Measurements from ENCODE around the gene PSKH1.
"Not testable (repeated sequence)": the region's sequence is repeated elsewhere in the genome, so short reads cannot be mapped to it uniquely, and the experiment has no call there.

The PSKH1 gene

GRCh38 chr16:67892375-67892774 is 679 bp upstream of the PSKH1 start:
- DNase-seq, result no peak

GRCh38 chr16:67893743-67894399 is 817 bp downstream of the PSKH1 start:
- DNase-seq, result no peak

- peak; percentile 56 for DNase-seq
Measured at GRCh38 chr16:67897231-67897630, 4.2 kb downstream of the PSKH1 start.

- DNase-seq, result no peak
Measured at GRCh38 chr16:67901734-67902133, 8.7 kb downstream of the PSKH1 start.

- no peak for DNase-seq
Measured at GRCh38 chr16:67902831-67903230, 9.8 kb downstream of the PSKH1 start.

GRCh38 chr16:67907397-67908180 is 14.5 kb downstream of the PSKH1 start:
- DNase-seq, result no peak

- no peak for DNase-seq
Measured at GRCh38 chr16:67909056-67909742, 16.1 kb downstream of the PSKH1 start.

- DNase-seq, result peak; percentile 82
Measured at GRCh38 chr16:67910158-67910557, 17.1 kb downstream of the PSKH1 start.

GRCh38 chr16:67914758-67915495 is 21.9 kb downstream of the PSKH1 start:
- DNase-seq, result no peak

- not testable (repeated sequence) for DNase-seq
Measured at GRCh38 chr16:67915496-67915769, 22.4 kb downstream of the PSKH1 start.

GRCh38 chr16:67915831-67916723 is 23.0 kb downstream of the PSKH1 start:
- no peak for DNase-seq

- peak; percentile 77 for DNase-seq
Measured at GRCh38 chr16:67917140-67917851, 24.2 kb downstream of the PSKH1 start.

GRCh38 chr16:67917852-67918236 is 24.8 kb downstream of the PSKH1 start:
- DNase-seq, result no peak

- DNase-seq, result no peak
Measured at GRCh38 chr16:67919622-67920221, 26.7 kb downstream of the PSKH1 start.

- no peak for DNase-seq
Measured at GRCh38 chr16:67922221-67922620, 29.2 kb downstream of the PSKH1 start.

- no peak for DNase-seq
Measured at GRCh38 chr16:67922740-67923139, 29.7 kb downstream of the PSKH1 start.

GRCh38 chr16:67923414-67924116 is 30.5 kb downstream of the PSKH1 start:
- no peak for DNase-seq

- no peak for DNase-seq
Measured at GRCh38 chr16:67924140-67924906, 31.3 kb downstream of the PSKH1 start.

- no peak for DNase-seq
Measured at GRCh38 chr16:67926181-67926750, 33.2 kb downstream of the PSKH1 start.
